A172 (cell line): ENCODE data around the gene PNLIPRP3. TPM values are rescaled to one million over a fixed set of nuclear protein-coding genes. Genes with fewer than 3 reads are reported as not detected.
"Not testable (repeated sequence)": the region's sequence is repeated elsewhere in the genome, so short reads cannot be mapped to it uniquely, and the experiment has no call there.

Experiments
- DNase-seq: peaks from one replicate; pipeline ENCODE4 v3.0.0-alpha.2; 2015; ENCODE audit warnings: low spot score
- total RNA-seq: library from RNA; depleted of rRNA; stranded (reverse); fragments of >200 nt; shearing (Covaris generic); gene quantifications from 2 replicates; pipeline ENCODE4 v1.2.3, GENCODE V29; 2014; rRNA removed

Gene PNLIPRP3
- 0.22 TPM in 1 of 2 replicates, not detected in the other for total RNA-seq

DNA sequence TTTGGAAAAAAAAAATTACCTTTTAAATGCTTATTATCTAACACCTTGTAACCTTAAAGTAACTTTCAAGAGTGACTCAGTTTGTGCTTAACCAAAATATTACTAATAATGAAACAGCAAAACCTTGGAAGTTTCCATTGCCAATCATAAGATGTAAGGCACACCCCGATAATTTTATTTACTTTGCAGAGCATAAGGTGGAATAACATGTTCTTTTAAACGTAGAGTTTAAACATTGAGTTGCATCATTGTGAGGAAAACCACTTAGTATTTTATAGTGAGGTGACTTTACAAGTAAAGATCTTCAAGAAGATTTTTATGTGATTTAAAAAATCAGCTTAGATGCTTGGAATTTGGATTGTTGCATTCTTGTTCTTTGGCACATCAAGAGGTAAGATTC, at the start of gene PNLIPRP3:
TSS of gene PNLIPRP3 (plus strand) at position 177 of the 400 bp plus-strand sequence. CDS start at position 343, 166 bp downstream.
- no peak for DNase-seq

DNA sequence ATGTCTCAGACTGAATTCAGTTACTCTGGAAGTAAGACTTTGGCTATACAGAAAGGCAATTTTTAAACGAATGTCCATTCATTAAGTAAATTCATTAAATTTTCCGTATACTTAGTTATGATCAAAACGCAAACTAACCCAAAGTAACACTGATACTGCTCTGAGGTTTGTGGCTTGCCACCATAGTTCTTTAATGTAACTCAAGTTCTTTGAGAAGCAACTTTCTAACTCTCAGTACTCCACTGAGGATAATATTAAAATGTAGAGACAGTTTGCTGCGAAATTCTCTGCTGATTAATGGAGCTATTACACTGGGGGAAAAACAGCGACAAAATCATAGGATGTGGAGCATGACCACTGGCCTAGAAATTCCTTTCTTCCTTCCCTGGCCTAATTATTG, 45.4 kb upstream of the PNLIPRP3 start:
- DNase-seq: no peak

DNA sequence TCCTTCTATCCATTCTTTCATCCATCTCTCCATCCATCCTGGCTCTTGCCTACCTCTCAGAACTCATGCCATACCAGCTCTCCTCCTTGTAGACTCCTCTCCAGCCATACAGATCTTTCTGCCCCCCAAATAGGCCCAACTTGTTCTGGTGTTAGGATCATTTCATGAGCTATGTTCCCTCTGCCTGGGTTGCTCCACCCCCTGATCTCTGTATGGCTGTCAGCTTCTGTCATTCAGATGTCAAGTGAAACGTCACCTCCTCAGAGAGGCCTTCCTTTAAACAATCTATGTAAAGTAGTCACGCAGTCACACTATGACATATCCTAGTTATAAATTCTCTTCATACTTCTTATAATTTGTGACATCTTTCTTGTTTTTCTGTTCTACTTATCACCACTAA, 42.3 kb upstream of the PNLIPRP3 start:
- no peak for DNase-seq

DNA sequence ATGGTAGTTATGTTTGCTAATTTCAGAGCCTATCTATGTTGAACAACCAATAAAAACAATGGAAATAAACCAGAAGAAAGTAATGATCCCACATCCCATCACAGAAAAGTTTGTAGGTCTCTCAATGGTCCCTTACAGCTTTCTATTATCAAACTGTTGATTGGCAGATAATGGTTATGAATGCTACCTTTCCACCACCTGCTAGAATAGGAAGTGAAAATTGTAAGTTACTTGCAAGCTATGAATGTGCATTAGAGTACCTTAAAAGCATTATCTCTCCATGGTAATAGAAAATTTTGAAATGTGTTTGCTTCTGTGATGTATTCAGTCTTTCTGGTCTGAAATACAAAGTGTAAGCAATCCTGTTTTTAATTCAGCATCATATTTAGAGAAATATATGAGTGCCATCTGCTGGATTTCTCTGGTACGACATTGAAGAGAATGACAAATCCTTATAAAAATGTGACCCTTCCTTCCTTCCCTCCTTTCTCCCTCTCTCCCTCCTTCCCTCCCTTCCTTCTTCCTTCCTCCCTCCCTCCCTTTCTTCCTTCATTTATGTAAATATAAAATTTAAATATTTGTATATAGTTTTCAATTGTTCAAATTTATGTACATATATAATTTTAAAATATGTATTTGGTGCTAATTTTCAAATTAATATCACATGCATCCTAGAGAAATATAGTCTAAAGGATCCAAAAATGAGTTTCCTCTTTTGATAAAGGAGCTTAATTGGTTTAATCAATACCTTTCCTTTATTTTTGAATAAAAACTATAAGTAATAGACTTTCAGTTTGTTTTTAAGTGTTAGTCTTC, 41.4 kb upstream of the PNLIPRP3 start:
- DNase-seq: peak; percentile 34

DNA sequence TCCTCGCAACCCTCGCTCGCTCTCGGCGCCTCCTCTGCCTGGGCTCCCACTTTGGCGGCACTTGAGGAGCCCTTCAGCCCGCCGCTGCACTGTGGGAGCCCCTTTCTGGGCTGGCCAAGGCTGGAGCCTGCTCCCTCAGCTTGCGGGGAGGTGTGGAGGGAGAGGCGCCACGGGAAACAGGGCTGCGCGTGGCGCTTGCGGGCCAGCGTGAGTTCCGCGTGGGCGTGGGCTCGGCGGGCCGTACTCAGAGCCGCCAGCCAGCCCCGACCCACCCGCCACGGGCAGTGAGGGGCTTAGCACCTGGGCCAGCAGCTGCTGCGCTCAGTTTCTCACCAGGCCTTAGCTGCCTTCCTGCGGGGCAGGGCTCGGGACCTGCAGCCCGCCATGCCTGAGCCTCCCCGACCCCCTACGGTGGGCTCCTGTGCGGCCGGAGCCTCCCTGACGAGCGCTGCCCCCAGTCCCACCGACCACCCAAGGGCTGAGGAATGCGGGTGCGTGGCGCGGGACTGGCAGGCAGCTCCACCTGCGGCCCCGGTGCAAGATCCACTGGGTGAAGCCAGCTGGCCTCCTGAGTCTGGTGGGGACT, 34.3 kb upstream of the PNLIPRP3 start:
- not testable (repeated sequence) for DNase-seq

DNA sequence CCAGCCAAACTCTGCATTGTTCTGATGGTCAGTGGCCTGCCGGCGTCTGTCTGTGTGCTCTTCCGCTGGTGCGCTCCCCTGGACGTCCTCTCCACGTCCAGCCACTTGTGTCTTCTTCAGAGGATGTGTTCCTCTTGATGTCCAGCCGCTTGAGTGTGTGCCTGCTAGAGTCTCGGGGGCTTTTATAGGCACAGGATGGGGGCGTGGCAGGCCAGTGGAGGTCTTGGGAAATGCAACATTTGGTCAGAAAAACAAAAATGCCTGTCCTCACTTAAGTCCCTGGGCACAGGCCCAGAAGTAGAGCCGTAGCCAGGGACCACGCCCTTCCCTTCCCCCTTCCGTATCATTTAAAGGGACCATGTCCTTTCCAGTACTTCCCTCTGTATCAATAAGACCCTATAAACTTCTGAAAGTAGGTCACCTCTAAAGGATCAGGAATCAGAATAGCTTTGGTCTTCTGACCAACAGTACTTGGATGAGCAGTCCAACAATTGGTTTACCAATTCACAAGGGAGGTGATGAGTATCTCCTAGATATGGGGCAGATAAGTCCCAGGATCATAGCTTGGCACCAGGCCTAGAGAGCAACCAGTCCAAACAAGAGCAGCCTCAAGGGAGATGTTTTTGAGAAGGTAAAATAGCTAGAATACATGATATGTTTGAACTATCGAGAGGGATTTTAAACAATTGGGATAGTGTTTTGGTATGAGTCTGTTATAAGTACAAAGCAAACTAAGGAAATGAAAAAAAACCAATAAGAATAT, 32.2 kb upstream of the PNLIPRP3 start:
- no peak for DNase-seq

DNA sequence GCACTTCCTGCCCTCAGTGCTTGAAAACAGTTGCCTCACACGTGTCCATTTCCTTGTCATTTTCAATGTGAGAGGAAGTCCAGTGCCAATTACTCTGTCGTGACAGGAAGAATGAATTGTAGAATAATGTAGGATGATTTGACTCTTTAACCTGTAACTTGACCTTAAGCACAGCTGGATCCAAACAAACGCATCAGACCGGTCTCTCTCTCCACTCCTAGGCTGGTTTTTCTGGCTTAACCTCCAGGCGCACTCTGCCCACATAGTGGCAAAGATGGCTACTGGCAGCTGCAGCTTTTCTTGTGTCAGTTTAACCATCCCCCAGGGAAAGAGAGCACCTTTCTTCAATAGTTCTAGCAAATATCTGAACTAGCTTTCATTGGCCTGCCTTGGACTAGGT, 29.4 kb upstream of the PNLIPRP3 start:
- DNase-seq: no peak

DNA sequence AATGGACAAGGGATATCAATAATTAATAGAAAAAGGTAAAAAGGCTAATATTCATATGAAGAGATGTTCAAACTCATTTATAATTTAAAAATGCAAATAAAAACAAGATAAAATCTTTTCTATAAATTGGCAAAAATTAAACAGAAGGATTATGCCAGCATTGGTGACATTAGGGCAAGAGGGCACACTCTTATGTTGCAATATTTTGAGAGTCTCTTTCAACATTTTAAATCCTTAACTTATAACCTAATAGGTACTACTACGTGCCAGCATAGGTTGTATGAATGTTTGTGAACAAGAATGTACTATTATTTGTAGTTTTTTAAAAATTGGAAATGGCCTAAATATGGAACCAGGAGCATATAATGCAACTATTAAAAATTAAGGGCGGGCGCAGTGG, 24.8 kb upstream of the PNLIPRP3 start:
- DNase-seq: no peak

DNA sequence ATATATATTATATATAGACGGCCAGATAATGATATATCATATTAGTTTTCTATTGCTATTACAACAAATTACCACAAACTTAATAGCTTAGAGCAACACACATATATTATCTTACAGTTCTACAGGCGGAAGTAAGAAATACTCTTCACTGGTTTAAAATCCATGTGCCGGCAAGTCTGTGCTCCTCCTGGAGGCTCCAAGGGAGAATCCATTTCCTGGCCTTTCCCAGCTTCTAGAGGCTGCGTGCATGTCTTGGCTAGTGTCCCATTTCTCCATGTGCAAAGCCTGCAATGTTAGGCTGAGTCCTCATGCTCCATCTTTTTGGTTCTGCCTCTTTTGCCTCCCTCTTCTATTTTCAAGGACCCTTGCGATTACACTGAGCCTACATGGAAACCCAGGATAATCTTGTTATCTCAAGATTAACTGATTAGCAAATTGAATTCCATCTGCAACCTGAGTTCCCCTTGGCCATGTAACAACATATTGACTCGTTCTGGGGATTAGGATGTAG, 23.9 kb upstream of the PNLIPRP3 start:
- no peak for DNase-seq

DNA sequence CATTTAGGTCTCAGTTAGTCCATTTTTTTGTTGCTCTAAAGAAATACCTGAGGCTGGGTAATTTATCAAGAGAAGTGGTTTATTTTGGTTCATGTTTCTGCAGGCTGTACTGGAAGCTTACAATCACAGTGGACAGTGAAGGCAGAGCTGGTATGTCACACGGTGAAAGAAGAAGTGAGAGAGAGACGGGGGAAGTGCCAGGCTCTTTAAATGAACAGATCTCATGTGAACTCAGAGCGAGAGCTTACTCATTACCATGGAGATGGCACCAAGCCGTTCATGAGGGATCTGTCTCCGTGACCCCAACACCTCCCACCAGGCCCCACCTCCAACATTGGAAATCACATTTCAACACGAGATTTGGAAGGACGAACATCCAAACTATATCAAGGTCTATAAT, 18.9 kb upstream of the PNLIPRP3 start:
- no peak for DNase-seq

DNA sequence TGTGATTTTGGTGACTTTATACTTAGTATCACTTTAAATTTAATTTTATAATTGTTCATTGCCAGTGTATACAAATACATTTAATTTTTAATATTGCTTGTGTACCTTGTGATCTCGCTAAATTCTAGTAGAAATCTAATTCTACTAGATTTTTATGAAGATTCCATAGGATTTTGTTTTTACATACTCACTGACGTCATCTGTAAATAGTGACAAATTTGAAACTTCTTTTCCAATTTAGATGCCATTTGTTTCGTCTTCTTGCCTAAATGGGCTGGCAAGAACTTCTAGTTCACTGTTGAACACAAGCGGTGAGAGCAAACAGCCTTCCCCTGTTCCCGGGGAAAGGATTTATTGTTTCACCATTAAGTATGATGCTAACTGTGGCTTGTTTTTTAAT, 17.3 kb upstream of the PNLIPRP3 start:
- DNase-seq: no peak

DNA sequence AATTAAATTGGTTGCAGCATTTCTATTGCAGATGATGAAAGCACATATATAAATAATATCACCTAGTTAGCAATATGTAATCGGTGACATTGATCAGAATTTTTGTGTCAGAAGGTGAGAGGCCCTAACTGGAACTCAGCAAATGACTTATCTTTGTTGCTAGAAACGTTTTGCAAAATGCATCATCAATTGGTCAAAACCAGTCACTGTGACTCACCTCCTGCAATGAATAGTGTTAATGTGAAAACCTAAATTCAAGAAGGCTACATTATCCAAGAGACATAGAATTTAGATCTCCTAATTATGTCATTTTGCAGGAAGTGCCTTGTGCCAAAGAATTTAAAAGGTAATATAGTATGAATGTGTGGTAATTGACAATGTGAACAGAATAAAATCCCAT, 9.8 kb upstream of the PNLIPRP3 start:
- DNase-seq: peak; percentile 5

DNA sequence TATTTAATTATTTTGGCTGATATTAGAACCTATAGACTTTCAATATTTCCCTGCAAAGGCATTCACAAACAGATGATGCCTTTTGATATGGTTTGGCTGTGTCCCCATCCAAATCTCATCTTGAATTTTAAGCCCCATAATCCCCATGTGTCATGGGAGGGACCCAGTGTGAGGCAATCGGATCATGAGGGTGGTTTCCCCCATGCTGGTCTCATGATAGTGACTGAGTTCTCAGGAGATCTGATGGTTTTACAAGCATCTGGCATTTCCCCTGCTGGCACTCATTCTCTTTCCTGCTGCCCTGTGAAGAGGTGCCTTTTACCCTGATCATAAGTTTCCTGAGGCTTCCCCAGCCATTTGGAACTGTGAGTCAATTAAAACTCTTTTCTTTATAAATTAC, 9.3 kb upstream of the PNLIPRP3 start:
- no peak for DNase-seq

DNA sequence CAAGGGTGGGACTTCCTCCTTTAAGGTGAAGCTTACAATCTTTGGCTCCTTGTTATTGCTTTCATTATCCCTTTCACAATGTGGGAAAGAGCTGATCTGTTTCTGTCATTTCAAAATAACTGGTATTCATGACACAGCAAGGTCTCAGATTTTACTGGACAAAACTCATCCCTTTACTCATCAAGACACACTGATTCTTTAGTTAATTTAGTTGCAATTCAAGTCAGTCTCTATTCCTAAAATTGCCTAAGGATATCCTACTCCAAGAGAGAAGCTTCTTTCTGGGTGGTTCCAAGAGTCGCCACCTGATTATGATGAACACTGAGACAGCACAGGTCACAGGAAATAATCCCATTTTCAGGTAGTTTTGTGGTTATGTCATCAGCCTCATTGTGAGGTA, 5.8 kb upstream of the PNLIPRP3 start:
- no peak for DNase-seq

DNA sequence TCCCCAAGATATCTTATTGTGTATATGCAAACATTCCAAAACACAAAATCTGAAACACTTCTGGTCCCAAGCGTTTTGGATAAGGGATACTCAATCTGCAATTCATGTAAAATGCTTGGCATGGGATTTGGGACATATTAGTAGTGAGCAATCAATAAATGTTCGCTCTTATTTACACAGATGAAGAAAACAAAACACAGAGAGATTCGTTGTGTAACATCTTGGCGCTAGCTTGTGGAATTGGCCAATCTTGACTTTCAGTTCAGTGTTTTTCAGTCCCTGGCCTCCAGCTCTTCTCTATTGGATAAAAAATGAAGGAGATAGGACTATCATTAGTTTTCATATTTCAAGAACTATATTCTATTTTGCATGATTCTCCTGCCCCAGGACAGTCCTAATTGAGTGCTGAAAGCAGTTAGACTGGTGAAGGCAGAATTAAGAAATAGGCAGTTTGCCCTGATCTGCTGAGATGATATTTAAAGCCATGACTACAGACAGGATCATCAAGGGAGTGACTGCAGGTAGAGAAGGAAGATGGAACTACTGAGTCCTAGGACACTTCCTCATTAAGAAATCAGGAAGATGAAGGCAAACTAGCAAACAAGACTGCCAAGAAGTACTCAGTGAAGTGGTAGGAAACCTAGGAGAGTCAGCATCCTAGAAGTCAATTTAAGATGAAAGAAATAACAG, 1.8 kb downstream of the PNLIPRP3 start:
- no peak for DNase-seq

DNA sequence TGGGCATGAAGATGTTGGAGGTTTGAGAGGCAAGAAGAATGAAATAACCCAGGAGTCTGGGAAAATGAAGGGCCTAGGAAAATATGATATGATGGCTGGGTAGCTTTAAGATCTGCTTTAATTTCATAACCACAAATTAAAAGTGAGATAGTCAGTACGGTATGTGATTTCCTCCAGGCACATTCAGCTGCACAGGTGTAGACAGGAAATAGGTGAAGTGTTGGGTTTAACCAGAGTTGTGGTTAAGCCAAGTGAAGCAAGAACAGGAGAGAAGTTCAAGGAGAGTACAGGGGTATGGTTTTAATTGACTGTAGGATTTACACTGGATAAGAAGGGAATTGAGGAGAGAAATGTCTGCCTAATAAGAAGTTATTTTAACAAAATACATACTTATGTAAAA, 2.6 kb downstream of the PNLIPRP3 start:
- DNase-seq: no peak

DNA sequence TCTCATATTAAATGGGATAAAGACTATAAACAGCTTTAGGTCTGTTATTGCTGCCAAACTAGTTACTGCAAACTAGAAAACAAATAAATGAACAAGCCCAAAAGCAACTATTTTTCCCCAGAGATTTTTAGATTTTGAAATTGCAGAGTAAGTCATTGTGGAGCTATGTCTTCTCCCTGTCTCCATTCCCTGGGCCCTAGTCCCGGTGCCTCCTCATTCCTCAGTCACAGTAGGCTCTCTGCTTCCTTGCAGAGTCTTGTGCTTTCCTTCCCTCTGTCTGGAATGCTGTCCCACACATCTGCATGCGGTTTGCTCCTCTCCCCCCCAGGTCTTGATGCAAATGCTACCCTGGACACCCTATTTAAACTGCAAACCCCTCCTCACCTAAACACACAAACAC, 4.0 kb downstream of the PNLIPRP3 start:
- no peak for DNase-seq

DNA sequence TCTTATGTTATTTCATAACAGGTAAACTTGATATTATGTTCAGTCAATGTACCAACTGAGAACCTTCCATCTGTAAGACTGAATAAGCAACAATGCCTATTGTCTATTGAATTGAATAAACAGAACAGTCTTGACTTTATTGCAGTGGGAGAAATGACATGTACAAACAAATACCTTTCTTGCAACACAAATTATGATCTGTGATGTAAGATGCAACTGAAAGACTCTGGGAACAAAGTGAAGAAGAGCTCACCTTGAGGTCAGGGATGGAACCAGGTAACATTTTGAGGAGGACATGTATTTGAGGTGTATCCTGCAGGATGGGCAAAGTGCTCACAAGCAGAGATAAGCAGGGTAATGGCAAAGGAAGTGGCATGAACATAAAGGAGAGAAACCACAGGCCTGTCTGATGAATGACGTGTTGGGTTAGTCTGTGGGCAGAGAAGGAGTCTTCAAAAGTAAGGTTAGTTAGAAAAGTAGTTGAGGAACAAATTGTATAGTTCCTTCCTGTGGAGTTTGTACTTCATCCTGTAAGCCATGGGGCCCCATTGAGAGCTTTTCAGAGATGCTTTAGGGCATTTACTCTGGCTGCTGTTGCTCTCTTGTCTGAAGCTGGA, 9.5 kb downstream of the PNLIPRP3 start:
- no peak for DNase-seq

DNA sequence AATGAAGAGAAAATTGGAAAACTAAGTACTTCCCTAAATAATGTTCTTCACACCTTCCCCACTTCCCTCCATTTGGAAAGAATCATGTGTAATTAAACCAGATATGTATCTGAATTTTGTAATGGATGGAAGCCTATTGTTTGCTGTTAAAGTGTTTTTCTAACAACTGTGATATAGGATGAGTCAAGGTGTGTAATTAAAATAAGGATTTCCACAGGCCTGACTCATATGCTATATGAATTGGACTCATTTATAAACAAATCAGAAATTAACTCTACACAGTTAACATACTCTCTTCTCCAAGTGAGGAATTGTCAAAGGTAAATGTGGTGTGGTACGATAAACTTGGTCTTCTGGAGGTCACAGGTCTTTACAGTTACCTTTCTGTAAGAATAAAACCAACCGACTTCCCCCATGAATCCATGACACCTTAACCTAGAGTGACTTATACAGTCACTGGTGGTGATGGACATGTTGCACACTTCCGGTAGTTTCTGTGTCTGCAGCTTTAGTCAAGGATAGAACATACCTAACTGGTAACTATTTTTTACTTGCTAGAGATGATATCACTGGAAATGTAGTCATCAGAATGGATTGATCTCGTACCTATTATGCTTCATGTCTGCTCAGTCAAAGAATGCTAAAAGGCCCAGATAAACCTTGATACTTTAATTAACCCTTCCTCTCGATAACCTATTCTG, 12.8 kb downstream of the PNLIPRP3 start:
- DNase-seq: no peak

DNA sequence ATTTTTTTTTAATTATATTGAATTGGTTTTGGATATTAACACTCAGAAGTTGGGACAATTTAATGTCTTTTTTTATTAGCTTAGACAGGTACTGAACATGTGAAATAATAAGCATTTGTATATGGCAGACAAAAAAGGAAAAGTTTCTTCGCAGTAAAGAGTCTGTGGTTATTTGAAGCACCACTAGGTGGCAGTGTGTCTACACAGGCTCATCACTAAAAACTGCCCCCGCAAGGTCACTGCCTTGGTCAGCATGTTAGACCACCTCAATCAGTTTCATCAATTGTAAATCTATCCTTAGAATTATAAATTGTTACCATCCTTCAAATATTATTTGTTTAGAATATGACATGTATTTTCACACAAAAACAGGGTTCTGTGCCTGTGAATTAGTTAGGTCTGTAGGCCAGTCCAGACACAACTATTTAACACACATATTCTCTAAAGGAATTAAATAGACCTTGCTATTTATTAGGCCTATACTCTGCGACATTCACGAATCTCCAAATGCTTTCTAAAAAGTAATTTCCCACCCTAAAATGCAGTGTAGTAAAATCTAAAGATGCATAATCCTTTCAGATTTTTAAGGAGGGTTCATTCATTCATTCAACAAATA, 17.0 kb downstream of the PNLIPRP3 start:
- DNase-seq: peak; percentile 34
